Upper lobe of left lung (tissue), 4 donors: ENCODE measurements around the gene ACP2.

Experiments
- EP300 ChIP-seq, 4 donors: sonication (generic); formaldehyde crosslinking; IDR thresholded peaks; one replicate each; pipeline ENCODE4 v1.5.1; 2017; ENCODE audit warnings: antibody characterized with exemption in 4 of 4, control low read depth in 2 of 4
- TF ChIP-seq, protein P1 (sequence below), 6 experiments: fragments of 450-650 bp in 4 of 6; fragments of 200-600 bp in 2 of 6; sonication (generic) in 2 of 6; IDR thresholded peaks; one replicate each; pipeline ENCODE4 v1.5.1; 2016 to 2019; ENCODE audit warnings: antibody characterized with exemption in 6 of 6

DNA sequence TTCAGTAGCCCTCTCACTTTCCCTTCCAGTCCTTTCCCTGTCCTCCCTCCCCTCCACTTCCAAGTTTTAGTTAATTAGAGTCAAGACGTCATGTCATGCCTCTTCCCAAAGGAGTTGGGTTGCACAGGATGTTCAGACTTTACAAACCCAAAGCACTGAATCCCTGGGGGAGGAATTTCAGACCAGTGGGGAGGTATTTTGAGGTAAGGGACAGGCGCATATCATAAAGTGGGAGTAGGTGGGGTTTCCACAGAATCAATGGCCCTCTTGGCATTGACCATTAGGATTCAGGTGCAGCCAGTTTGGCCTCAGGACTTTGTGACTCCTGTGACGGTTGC, 733 bp upstream of the ACP2 start:
- TF ChIP-seq, protein P1, sequence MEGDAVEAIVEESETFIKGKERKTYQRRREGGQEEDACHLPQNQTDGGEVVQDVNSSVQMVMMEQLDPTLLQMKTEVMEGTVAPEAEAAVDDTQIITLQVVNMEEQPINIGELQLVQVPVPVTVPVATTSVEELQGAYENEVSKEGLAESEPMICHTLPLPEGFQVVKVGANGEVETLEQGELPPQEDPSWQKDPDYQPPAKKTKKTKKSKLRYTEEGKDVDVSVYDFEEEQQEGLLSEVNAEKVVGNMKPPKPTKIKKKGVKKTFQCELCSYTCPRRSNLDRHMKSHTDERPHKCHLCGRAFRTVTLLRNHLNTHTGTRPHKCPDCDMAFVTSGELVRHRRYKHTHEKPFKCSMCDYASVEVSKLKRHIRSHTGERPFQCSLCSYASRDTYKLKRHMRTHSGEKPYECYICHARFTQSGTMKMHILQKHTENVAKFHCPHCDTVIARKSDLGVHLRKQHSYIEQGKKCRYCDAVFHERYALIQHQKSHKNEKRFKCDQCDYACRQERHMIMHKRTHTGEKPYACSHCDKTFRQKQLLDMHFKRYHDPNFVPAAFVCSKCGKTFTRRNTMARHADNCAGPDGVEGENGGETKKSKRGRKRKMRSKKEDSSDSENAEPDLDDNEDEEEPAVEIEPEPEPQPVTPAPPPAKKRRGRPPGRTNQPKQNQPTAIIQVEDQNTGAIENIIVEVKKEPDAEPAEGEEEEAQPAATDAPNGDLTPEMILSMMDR (IDR thresholded peaks at IDR 0.05) = no peak
- no peak for TF ChIP-seq EP300 (IDR thresholded peaks at IDR 0.05)
